ENCODE results near the gene GNAS. TPM values are rescaled to one million over a fixed set of nuclear protein-coding genes. Genes with fewer than 3 reads are reported as not detected.

The GNAS gene
- total RNA-seq, 6 experiments from 2014 or later = 254 to 400 (median 287) TPM

DNA sequence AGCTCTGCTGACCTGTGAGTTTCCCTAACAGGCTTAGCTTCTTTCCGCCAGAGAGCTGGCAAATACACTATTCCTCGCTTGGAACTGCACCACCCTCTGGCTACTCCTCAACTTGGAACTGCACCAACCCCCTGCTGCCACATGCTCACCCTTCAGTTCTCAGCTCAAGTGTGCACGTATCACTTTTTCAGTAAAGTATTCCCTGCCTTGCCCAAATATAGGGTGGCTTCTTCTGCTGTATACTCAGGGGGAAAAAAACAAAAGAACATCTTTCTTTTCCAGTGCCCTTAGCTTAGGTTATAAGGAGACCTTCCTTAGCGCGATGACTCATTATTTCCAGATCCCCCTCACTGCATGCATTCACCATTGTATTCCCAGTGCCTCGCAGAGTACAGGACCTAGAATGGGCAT, 23.0 kb upstream of the GNAS start:
- no peaks in the 10 kb centered on the region for H3K36me3 ChIP-seq
- intact Hi-C loops (cut with DNase I) = no loop called here
- DNase-seq = no peak
- H3K27me3 ChIP-seq = no peaks in the 10 kb centered on the region
- ATAC-seq = peak in 2 of 4 donors; percentile 37 to 72
- no peak overlapping the region for H3K4me3 ChIP-seq
- no peak for TF ChIP-seq POLR2A (IDR thresholded peaks at IDR 0.05)
- TF ChIP-seq, protein P1, sequence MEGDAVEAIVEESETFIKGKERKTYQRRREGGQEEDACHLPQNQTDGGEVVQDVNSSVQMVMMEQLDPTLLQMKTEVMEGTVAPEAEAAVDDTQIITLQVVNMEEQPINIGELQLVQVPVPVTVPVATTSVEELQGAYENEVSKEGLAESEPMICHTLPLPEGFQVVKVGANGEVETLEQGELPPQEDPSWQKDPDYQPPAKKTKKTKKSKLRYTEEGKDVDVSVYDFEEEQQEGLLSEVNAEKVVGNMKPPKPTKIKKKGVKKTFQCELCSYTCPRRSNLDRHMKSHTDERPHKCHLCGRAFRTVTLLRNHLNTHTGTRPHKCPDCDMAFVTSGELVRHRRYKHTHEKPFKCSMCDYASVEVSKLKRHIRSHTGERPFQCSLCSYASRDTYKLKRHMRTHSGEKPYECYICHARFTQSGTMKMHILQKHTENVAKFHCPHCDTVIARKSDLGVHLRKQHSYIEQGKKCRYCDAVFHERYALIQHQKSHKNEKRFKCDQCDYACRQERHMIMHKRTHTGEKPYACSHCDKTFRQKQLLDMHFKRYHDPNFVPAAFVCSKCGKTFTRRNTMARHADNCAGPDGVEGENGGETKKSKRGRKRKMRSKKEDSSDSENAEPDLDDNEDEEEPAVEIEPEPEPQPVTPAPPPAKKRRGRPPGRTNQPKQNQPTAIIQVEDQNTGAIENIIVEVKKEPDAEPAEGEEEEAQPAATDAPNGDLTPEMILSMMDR (IDR thresholded peaks at IDR 0.05) = no peak
- no peaks in the 10 kb centered on the region for H3K9me3 ChIP-seq
- WGBS (ENCODE audit: insufficient coverage, low coverage, low lambda C conversion rate, missing lambda C conversion rate) = 68% methylated on average over 6 of the region's 6 CpGs
- H3K27ac ChIP-seq = no peak overlapping the region
- H3K4me1 ChIP-seq = no peaks in the 10 kb centered on the region

GRCh38 chr20:58832457-58832856, 20.1 kb upstream of the GNAS start:
- DNase-seq = no peak
- ATAC-seq = peak in 2 of 4 donors; percentile 25 to 26
- Histone ChIP-seq H3K36me3 (no peaks in the 10 kb centered on the region), H3K27ac (no peak overlapping the region), H3K27me3 (no peaks in the 10 kb centered on the region), H3K4me1 (no peaks in the 10 kb centered on the region), H3K9me3 (no peaks in the 10 kb centered on the region), H3K4me3 (no peak overlapping the region)
- 35% methylated on average over 4 of the region's 4 CpGs for WGBS (ENCODE audit: insufficient coverage, low coverage, low lambda C conversion rate, missing lambda C conversion rate)
- TF ChIP-seq, protein P1 (IDR thresholded peaks at IDR 0.05) = no peak
- no peak for TF ChIP-seq POLR2A (IDR thresholded peaks at IDR 0.05)
- intact Hi-C loops (cut with DNase I) = no loop called here

DNA sequence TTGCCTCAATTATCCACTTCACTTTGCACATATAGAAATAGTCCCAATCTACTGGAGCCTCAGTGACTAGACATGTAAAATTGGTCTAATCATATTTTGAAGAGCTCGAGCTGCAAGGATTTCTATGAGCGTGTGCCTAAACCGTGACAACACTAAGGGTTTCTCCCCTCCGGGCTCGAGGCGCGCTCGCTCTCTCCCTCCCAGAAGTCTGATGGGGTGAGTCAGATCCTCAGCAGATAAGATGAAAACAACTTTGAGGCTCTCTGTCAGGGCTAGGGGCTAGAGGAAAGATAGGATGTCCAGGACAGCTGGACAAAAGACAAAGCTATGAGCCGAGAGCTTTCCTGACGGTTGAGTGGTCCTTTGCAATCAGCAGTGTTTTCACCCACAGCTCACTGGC, 18.6 kb upstream of the GNAS start:
- no peak for DNase-seq
- intact Hi-C loops (cut with DNase I) = no loop called here
- H3K4me1 ChIP-seq = no peaks in the 10 kb centered on the region
- H3K27ac ChIP-seq = no peak overlapping the region
- no peak for ATAC-seq
- TF ChIP-seq, protein P1 (IDR thresholded peaks at IDR 0.05) = no peak
- no peak for TF ChIP-seq POLR2A (IDR thresholded peaks at IDR 0.05)
- H3K9me3 ChIP-seq = no peaks in the 10 kb centered on the region
- WGBS (ENCODE audit: insufficient coverage, low coverage, low lambda C conversion rate, missing lambda C conversion rate) = 76% methylated on average over 10 of the region's 10 CpGs
- no peaks in the 10 kb centered on the region for H3K27me3 ChIP-seq
- no peak overlapping the region for H3K4me3 ChIP-seq
- H3K36me3 ChIP-seq = no peaks in the 10 kb centered on the region

DNA sequence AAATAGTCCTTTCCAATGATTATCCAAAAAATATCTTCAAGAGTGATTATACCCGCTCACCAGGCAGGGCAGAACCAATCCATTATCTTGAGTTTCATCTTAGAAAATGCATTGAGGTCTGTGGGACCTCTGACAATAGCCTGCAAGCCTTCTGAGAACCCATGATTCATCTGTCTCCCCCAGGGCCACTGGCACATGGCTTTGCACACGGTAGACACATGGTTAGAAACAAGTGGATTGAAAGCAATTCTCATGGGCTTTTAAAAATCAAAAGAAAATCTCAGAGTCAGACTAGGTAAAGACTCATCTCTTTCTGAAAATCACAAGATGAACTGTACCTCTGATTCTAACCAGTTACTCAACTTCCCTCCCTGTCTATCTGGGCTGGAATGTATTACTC, 17.3 kb upstream of the GNAS start:
- no peaks in the 10 kb centered on the region for H3K27me3 ChIP-seq
- H3K4me3 ChIP-seq = no peak overlapping the region
- DNase-seq (no peak), ATAC-seq (no peak)
- H3K27ac ChIP-seq = no peak overlapping the region
- 76% methylated on average over 2 of the region's 2 CpGs for WGBS (ENCODE audit: insufficient coverage, low coverage, low lambda C conversion rate, missing lambda C conversion rate)
- no peaks in the 10 kb centered on the region for H3K4me1 ChIP-seq
- no peaks in the 10 kb centered on the region for H3K9me3 ChIP-seq
- intact Hi-C loops (cut with DNase I) = no loop called here
- TF ChIP-seq, protein P1 (IDR thresholded peaks at IDR 0.05) = no peak
- no peak for TF ChIP-seq POLR2A (IDR thresholded peaks at IDR 0.05)
- no peaks in the 10 kb centered on the region for H3K36me3 ChIP-seq

- TF ChIP-seq, protein P1 (IDR thresholded peaks at IDR 0.05) = no peak
- TF ChIP-seq POLR2A (IDR thresholded peaks at IDR 0.05) = no peak
- no peaks in the 10 kb centered on the region for H3K36me3 ChIP-seq
- intact Hi-C loops (cut with DNase I) = no loop called here
- no peak for ATAC-seq
- H3K9me3 ChIP-seq = no peaks in the 10 kb centered on the region
- DNase-seq = no peak
- H3K4me1 ChIP-seq = no peaks in the 10 kb centered on the region
- H3K27ac ChIP-seq = no peak overlapping the region
- no peaks in the 10 kb centered on the region for H3K27me3 ChIP-seq
- WGBS (ENCODE audit: insufficient coverage, low coverage, low lambda C conversion rate, missing lambda C conversion rate) = 72% methylated on average over 10 of the region's 10 CpGs
- no peak overlapping the region for H3K4me3 ChIP-seq
Observed at GRCh38 chr20:58836616-58837204, 15.8 kb upstream of the GNAS start.

Data from right lobe of liver (tissue), 6 donors.